ENCODE results near the gene GRID1.

Gene GRID1

DNA sequence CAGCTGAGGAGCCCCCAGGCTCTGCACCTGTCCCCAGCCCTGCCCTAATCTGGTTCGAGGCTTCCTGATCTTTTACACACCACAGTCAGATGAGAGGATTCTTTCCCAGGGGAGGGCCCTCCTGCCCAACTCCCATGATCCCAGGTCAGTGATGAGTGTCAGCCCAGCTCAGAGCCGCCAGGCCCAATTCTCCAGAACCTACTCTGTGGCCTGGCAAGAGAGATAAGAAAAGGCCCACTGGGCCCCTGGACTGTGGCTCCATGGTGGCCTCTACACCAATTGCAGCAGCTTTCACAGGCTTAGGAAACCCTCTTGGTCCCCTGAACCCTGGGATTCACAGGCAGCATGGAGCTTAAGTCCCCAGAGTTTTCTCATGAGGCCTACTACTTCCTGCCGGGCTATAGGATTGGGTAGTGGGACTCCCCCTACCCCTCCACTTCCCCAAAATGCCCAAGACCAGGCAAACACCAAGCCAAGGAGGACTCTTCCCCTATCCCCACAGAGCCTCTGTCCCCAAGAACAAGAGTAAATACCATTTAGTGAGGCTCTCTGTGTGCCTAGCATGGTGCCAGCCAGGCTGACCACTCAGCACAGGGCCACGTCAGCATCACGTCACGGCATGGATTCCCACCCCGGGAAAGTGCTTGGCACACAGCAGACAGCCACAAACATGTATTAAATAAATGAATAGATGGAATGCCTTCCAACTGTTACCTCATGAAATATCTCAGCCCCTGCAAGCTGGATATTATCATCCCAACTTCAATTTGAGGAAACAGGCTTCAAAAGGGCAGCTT lies 100.0 kb downstream of the GRID1 start:
- no peak for DNase-seq (ENCODE audit: low read depth in 2 of 2)

DNA sequence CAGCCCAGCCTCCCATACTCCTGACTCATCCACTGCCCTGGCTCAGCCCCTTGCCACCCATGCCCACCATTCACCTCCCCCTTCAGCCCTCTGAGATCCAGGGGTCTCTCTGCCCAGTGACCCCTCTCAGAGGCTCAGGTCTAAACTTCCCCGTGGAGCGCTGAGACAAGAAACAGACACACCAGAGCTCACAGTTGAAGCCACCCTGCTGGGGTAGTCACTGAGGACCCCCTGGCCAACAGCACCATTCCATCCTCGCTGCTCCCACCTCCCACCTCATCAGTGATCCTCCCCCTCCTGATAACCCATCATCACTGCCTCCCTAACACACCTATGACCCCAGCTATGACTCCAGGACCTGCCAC lies 100.7 kb downstream of the GRID1 start:
- no peak for DNase-seq (ENCODE audit: low read depth in 2 of 2)

GRCh38 chr10:86265236-86265894 lies 101.2 kb downstream of the GRID1 start:
- DNase-seq (ENCODE audit: low read depth in 2 of 2), result no peak

DNA sequence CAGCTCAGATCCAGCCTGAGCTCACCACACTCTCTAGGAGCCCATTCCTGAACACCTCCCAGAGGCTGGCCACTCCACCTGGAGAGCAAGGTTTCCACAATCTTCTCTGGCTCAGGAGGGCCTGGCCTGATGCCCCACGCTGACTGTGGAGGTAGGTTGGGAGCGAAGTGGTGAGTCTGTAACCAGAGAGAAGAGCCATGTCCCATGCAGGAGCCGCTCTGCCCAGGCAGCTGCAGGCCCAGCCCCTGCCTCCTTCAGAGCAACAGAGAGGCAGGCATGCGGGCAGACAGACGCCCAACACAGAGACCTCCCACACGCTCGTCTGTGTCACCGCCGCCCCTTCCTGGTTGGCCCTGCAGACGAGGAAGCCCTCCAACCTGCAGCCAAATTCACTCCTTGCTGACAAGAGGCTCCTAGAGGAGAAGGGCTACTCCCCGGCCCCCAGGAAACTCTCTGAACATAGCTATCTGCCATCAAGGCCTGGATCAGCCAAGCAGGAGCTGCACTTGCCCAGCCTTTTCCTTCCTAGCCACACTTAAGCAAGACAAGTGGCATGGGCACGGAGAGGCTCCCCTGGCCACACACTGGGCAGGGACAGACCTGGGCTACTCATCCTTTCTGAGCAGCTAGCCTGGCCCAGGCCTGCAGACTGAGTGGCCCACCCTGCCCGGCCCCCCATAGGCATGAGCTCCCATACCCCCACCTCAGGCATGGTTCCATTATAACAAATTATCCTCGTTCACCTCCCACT lies 101.9 kb downstream of the GRID1 start:
- no peak for DNase-seq (ENCODE audit: low read depth in 2 of 2)

DNA sequence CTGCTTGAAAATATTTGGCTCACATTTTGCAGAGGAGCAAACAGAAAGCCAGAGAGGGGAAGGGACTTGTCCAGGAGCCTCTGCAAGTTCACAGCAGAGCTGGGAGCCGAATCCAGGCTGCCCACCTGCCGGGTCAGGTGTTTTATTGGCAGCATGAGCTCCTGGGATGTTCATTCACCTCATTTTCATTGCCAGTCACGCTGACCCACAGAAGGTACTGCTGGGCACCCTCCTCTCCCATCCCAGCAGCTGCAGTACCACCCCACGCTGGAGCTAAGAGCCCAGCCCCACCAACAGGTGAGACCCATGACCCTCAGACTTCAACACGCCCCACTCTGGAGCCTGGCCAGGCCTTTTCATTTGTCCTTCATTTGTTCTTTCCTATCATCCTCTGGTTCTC lies 102.7 kb downstream of the GRID1 start:
- DNase-seq (ENCODE audit: low read depth in 2 of 2), result no peak

GRCh38 chr10:86263209-86263608 lies 103.4 kb downstream of the GRID1 start:
- no peak for DNase-seq (ENCODE audit: low read depth in 2 of 2)

- no peak for DNase-seq (ENCODE audit: low read depth in 2 of 2)
Measured at GRCh38 chr10:86262688-86263181, 103.9 kb downstream of the GRID1 start.

DNA sequence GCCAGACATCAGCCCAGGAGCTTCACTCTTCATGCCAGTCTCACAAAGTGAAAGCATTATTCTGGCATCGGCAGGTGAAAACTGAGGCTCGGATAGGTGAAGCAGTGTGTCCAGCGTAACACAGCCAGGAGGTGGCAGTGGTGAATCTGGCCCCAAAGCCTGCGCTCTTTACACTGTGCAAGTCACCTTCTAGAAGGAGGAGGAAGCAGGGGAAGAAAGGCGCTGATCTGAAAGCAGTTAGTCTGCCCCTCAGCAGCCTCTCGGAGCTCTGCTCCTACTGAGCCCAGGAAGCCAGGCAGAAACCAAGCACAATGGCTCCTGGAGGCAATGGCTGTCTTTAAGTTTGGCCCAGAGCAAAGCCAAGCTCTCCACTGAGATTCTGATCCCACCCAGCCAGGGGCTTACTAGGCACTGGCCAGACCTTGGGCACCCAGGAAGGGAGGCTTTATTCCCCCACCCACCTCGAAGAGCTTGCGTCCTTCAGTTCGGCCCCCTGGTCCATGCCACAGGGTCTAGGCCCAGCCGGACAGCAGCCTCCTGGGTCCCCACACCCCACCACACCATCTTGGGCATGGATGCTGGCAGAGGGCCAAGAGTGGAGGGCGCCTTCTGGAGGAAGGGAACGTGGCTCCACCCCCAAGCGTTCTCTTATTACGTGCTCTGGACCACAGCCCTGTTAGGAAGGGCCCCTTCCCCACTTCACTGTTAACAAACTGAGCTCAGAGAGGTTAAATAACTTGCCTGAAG lies 104.5 kb downstream of the GRID1 start:
- DNase-seq (ENCODE audit: low read depth in 2 of 2), result no peak

GRCh38 chr10:86261470-86261869 lies 105.1 kb downstream of the GRID1 start:
- DNase-seq (ENCODE audit: low read depth in 2 of 2), result no peak

- DNase-seq (ENCODE audit: low read depth in 2 of 2), result no peak
Measured at GRCh38 chr10:86260564-86260963, 106.0 kb downstream of the GRID1 start.

DNA sequence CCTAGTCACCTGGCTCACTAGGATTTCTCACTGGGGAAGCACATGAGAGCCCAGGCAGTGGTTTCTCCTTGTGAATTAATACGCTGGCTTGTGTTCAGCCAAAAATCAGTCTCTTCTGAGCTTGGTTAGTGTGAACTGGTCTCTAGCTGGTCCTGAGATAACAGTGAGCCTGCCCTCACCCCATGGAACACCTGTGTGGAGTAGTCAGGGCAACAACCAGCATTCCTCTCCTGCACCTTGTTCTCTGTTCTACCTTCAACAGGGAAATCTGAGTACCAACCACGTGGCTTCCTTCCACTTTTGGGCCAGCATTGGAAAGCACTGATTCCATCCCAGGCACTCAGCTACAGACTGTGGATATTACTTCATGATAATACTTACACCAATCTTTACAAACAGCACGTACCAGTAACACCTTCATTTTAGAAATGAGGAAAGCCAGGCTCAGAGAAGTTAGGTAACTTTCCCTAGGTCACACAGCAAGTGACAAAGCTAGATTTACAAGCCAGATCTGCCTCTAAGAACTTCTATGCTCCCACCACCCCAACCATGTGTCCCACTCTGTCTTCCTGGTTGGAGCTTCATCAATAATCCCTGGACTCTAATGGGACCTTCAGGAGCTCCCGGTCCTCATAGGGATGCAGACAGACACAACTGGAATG lies 106.6 kb downstream of the GRID1 start:
- DNase-seq (ENCODE audit: low read depth in 2 of 2), result no peak

GRCh38 chr10:86258941-86259340 lies 107.7 kb downstream of the GRID1 start:
- no peak for DNase-seq (ENCODE audit: low read depth in 2 of 2)

- no peak for DNase-seq (ENCODE audit: low read depth in 2 of 2)
Measured at GRCh38 chr10:86258499-86258898, 108.1 kb downstream of the GRID1 start.

DNA sequence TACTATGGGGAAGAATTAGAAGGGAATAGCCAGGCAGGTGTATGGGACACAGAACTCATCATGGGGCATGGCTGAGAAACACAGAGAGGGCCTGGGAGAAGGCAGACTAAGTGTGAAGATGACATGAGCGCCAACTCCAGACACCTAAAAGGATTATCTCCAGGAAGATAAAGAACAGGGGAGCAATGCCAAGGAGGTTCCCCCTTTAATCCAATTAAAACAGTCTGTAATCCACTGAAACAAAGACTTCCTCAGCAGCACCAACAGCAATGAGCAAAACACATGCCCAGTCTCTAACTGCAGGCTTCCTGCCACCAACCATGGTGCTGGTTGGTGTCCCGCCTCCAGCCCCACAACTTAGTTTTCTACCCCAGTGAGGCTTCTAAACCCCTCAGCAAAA lies 108.9 kb downstream of the GRID1 start:
- DNase-seq (ENCODE audit: low read depth in 2 of 2), result no peak

DNA sequence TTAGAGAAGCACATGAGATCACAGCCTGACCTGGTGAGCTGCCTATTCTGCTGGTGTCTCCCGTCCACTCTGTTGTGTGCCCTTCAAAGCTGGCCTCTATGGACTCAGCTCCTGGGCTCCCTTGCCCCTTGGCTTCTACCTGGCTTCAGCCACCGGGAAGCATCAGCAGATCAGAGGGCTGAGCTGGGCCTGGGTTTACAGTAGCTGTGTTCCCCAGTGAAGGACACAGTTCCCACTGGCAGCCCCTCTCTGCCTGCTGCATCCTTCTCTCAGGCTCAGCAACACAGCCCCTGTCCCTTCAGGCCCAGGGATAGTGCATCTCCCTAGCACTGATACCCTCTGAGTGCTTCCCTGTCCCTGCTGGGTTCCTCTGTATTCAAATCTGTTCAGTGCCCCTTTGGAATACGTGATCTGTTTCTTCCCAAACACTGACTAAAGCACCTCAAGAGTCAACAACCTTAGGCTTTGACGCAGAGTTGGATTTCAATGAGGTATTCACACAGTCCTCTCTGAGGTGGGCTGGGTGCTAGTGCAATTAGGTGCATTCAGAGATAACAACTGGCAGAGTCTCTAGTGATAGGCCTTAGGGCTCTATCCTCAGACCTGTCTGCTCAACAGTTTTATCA lies 109.8 kb downstream of the GRID1 start:
- DNase-seq (ENCODE audit: low read depth in 2 of 2), result no peak

GRCh38 chr10:86255405-86256251 lies 111.0 kb downstream of the GRID1 start:
- no peak for DNase-seq (ENCODE audit: low read depth in 2 of 2)

GRCh38 chr10:86254526-86255174 lies 111.9 kb downstream of the GRID1 start:
- no peak for DNase-seq (ENCODE audit: low read depth in 2 of 2)

GRCh38 chr10:86254081-86254480 lies 112.5 kb downstream of the GRID1 start:
- DNase-seq (ENCODE audit: low read depth in 2 of 2), result no peak
